ENCODE results near the gene CLEC16A.
"Not testable (repeated sequence)": the region's sequence is repeated elsewhere in the genome, so short reads cannot be mapped to it uniquely, and the experiment has no call there.

Gene CLEC16A

GRCh38 chr16:11088831-11089230 is 144.5 kb downstream of the CLEC16A start:
- DNase-seq: no peak

- DNase-seq: no peak
Observed at GRCh38 chr16:11089504-11090124, 145.2 kb downstream of the CLEC16A start.

GRCh38 chr16:11090232-11090631 is 145.9 kb downstream of the CLEC16A start:
- no peak for DNase-seq

- DNase-seq: no peak
Observed at GRCh38 chr16:11091021-11091785, 146.8 kb downstream of the CLEC16A start.

GRCh38 chr16:11092788-11093571 is 148.6 kb downstream of the CLEC16A start:
- DNase-seq: no peak

GRCh38 chr16:11093572-11094074 is 149.3 kb downstream of the CLEC16A start:
- no peak for DNase-seq

GRCh38 chr16:11094075-11094856 is 149.9 kb downstream of the CLEC16A start:
- no peak for DNase-seq

- DNase-seq: no peak
Observed at GRCh38 chr16:11094857-11095565, 150.6 kb downstream of the CLEC16A start.

GRCh38 chr16:11095935-11096334 is 151.6 kb downstream of the CLEC16A start:
- no peak for DNase-seq

GRCh38 chr16:11097094-11097786 is 152.9 kb downstream of the CLEC16A start:
- DNase-seq: no peak

GRCh38 chr16:11097787-11098167 is 153.4 kb downstream of the CLEC16A start:
- DNase-seq: no peak

GRCh38 chr16:11098601-11099390 is 154.4 kb downstream of the CLEC16A start:
- DNase-seq: no peak

- no peak for DNase-seq
Observed at GRCh38 chr16:11099672-11100205, 155.4 kb downstream of the CLEC16A start.

- no peak for DNase-seq
Observed at GRCh38 chr16:11100239-11100750, 155.9 kb downstream of the CLEC16A start.

- no peak for DNase-seq
Observed at GRCh38 chr16:11101283-11101682, 156.9 kb downstream of the CLEC16A start.

GRCh38 chr16:11101695-11102522 is 157.5 kb downstream of the CLEC16A start:
- DNase-seq: no peak

GRCh38 chr16:11102523-11102898 is 158.1 kb downstream of the CLEC16A start:
- no peak for DNase-seq

GRCh38 chr16:11103301-11103700 is 158.9 kb downstream of the CLEC16A start:
- DNase-seq: not testable (repeated sequence)

All from NCI-H1048 (cell line).